Activated CD4-positive, alpha-beta T cell treated with anti-CD3 and anti-CD28 coated beads, Interleukin-2, Interleukin-4, amounts not matched to agents 100 ng/mL and 50 ng/mL, durations not matched to agents 16 hours and 8 hours (primary cell): ENCODE data around the gene CCDC24.

Experiments used
- DNase-seq: peaks from one replicate; pipeline ENCODE4 v3.0.0-alpha.2; 2020; ENCODE audit warnings: low spot score

Gene CCDC24

GRCh38 chr1:44040418-44040817 lies 49.0 kb downstream of the CCDC24 start:
- DNase-seq = no peak

- no peak for DNase-seq
These were observed 49.4 kb downstream of the CCDC24 start for GRCh38 chr1:44040846-44041245.

GRCh38 chr1:44043176-44044070 lies 52.0 kb downstream of the CCDC24 start:
- DNase-seq = no peak

GRCh38 chr1:44044071-44044801 lies 52.8 kb downstream of the CCDC24 start:
- no peak for DNase-seq

GRCh38 chr1:44045064-44045463 lies 53.7 kb downstream of the CCDC24 start:
- DNase-seq = no peak
